ENCODE data around the gene PCSK5.
"Not testable (repeated sequence)": the region's sequence is repeated elsewhere in the genome, so short reads cannot be mapped to it uniquely, and the experiment has no call there.

PCSK5 gene

GRCh38 chr9:75896193-75896592, 5.7 kb downstream of the PCSK5 start:
- Mint-ChIP-seq H3K27ac (no peak overlapping the region), H3K9me3 (no peaks in the 10 kb centered on the region), H3K27me3 (peaks cover 20% of the 10 kb centered on the region), H3K36me3 (no peaks in the 10 kb centered on the region), H3K4me1 (peaks cover 28% of the 10 kb centered on the region), H3K4me3 (no peak overlapping the region)
- CTCF ChIA-PET = no interaction called here
- DNase-seq = no peak

GRCh38 chr9:75900893-75901524, 10.5 kb downstream of the PCSK5 start:
- DNase-seq, H3K4me1 Mint-ChIP-seq, H3K4me3 Mint-ChIP-seq, H3K27ac Mint-ChIP-seq, H3K9me3 Mint-ChIP-seq, H3K27me3 Mint-ChIP-seq, CTCF ChIA-PET, H3K36me3 Mint-ChIP-seq: not testable (repeated sequence)

GRCh38 chr9:75903785-75904360, 13.4 kb downstream of the PCSK5 start:
- H3K9me3 Mint-ChIP-seq = no peaks in the 10 kb centered on the region
- no peak for DNase-seq

DNA sequence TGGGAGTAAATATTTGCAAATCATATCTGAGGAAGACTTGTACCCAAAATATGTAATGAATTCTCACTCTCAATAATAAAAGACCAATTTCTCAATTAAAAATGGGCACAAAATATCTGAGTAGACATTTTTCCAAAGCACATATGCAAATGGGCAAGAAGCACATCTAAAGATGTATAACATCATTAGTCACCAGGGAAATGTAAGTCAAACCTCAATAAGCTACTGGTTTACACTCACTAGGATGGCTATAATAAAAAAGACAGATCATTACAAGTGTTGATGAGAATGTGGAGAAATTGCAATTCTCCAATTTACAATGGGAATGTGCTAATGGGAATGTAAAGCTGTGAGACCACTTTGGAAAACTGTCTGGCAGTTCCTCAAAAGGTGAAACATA, 13.9 kb downstream of the PCSK5 start:
- Mint-ChIP-seq H3K27me3 (no peaks in the 10 kb centered on the region), H3K4me3 (no peak overlapping the region), H3K27ac (no peak overlapping the region), H3K36me3 (no peaks in the 10 kb centered on the region), H3K9me3 (no peaks in the 10 kb centered on the region), H3K4me1 (no peaks in the 10 kb centered on the region)
- DNase-seq = no peak
- CTCF ChIA-PET = interaction anchor here (0.5 kb wide), 1 partner anchor 723 kb away, joined by 3 read pairs; no protein-coding TSS in a partner anchor

More at GRCh38 chr9:75903785-75904360, 13.4 kb downstream of the PCSK5 start:
- CTCF ChIA-PET = interaction anchor here (0.5 kb wide), 1 partner anchor 723 kb away, joined by 3 read pairs; no protein-coding TSS in a partner anchor
- H3K27me3 Mint-ChIP-seq = no peaks in the 10 kb centered on the region
- no peaks in the 10 kb centered on the region for H3K4me1 Mint-ChIP-seq
- H3K36me3 Mint-ChIP-seq = no peaks in the 10 kb centered on the region
- no peak overlapping the region for H3K27ac Mint-ChIP-seq
- H3K4me3 Mint-ChIP-seq = no peak overlapping the region

GRCh38 chr9:75906531-75906930, 16.1 kb downstream of the PCSK5 start:
- Mint-ChIP-seq H3K27me3 (no peaks in the 10 kb centered on the region), H3K27ac (no peak overlapping the region), H3K36me3 (no peaks in the 10 kb centered on the region), H3K4me3 (no peak overlapping the region), H3K4me1 (no peaks in the 10 kb centered on the region), H3K9me3 (no peaks in the 10 kb centered on the region)
- CTCF ChIA-PET = no interaction called here
- no peak for DNase-seq

GRCh38 chr9:75907329-75907728, 16.9 kb downstream of the PCSK5 start:
- Mint-ChIP-seq H3K27me3 (no peaks in the 10 kb centered on the region), H3K27ac (no peak overlapping the region), H3K9me3 (no peaks in the 10 kb centered on the region), H3K4me3 (no peak overlapping the region), H3K36me3 (no peaks in the 10 kb centered on the region), H3K4me1 (no peaks in the 10 kb centered on the region)
- DNase-seq = no peak
- CTCF ChIA-PET = no interaction called here

DNA sequence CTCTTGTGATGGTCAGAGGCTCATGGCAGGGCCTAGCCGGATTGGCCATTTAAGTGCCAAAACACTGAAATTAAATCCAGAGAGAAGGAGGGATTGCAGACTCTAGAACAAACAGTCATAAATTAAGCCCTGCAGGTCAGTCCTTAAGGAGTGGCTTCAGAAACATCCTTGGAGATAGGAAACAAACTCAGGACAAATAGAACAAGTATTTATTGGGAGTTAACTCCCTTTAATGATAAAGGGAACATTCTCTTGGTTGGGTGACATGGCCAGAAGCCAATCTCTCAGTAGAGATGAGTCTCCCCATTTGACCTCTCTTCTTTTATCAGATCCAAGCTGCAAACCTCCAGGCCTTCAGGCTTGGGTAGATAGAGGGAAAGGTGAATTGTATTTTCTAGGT, 17.4 kb downstream of the PCSK5 start:
- Mint-ChIP-seq H3K4me1 (no peaks in the 10 kb centered on the region), H3K9me3 (no peaks in the 10 kb centered on the region), H3K27me3 (no peaks in the 10 kb centered on the region), H3K36me3 (no peaks in the 10 kb centered on the region), H3K4me3 (no peak overlapping the region), H3K27ac (no peak overlapping the region)
- no peak for DNase-seq
- CTCF ChIA-PET = no interaction called here

- H3K9me3 Mint-ChIP-seq = no peaks in the 10 kb centered on the region
- no peaks in the 10 kb centered on the region for H3K4me1 Mint-ChIP-seq
- DNase-seq = no peak
- H3K27me3 Mint-ChIP-seq = no peaks in the 10 kb centered on the region
- CTCF ChIA-PET = no interaction called here
- no peak overlapping the region for H3K4me3 Mint-ChIP-seq
- H3K36me3 Mint-ChIP-seq = no peaks in the 10 kb centered on the region
- H3K27ac Mint-ChIP-seq = no peak overlapping the region
Measured at GRCh38 chr9:75909776-75910175, 19.3 kb downstream of the PCSK5 start.

DNA sequence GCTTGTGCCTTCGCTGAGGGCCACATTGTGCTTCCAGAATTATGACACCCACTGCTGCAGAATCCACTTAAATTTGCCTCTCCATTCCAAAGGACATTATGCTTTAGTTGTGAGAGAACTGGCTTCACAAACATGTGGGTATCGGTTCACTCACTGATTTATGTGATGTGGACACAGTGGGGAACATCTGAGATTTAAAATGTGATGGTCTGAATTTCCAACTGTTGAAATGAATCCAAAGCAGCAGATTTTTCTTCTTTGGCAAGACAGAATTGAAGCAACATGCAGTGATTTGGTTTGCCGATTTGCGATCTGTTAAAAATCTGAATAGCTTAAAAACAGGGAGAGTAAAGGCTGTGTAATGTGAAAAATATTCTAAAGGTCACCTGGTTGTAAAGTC, 20.3 kb downstream of the PCSK5 start:
- DNase-seq = no peak
- Mint-ChIP-seq H3K27ac (no peak overlapping the region), H3K36me3 (no peaks in the 10 kb centered on the region), H3K9me3 (no peaks in the 10 kb centered on the region), H3K4me1 (no peaks in the 10 kb centered on the region), H3K27me3 (no peaks in the 10 kb centered on the region), H3K4me3 (no peak overlapping the region)
- CTCF ChIA-PET = no interaction called here

DNA sequence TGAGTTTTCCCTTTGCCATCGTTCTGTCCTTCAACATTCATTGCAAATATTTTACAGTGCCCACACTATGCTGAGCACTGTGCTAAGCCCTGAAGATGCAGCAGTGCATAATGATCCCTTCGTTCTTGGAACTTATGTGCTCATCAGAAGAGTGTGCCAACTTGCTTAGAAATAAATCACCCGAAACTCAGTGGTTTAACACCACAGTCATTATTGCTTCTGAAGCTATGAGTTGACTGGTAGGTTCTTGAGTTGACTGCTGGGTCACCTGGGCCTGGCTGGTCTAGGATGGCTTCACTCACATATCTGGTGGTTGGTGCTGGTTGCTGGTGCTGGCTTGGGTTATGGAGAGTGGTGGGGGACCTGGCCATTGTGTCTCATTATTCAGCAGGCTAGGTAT, 20.9 kb downstream of the PCSK5 start:
- Mint-ChIP-seq H3K9me3 (no peaks in the 10 kb centered on the region), H3K27me3 (no peaks in the 10 kb centered on the region), H3K36me3 (no peaks in the 10 kb centered on the region), H3K27ac (no peak overlapping the region), H3K4me3 (no peak overlapping the region), H3K4me1 (no peaks in the 10 kb centered on the region)
- CTCF ChIA-PET = no interaction called here
- no peak for DNase-seq

DNA sequence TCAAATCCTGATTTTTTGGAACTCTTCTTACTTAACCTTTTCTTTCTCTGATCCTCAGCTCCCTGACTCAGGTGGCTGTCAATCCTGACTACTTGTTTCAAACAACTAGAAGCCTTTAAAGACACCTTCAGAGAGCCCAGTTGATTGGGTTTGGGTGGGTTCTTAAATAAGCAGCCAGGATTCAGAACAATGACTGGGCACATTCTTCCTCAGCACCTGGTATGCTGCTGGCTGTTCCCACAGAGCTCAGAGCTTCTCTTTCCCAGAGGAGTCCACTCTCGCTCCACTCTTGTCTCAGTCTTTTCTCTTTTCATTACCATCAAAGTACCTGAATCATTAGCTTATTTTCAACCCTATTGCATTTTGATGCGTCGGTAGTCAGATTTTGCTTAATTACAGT, 22.5 kb downstream of the PCSK5 start:
- no peaks in the 10 kb centered on the region for H3K4me1 Mint-ChIP-seq
- no peaks in the 10 kb centered on the region for H3K36me3 Mint-ChIP-seq
- CTCF ChIA-PET = no interaction called here

DNA sequence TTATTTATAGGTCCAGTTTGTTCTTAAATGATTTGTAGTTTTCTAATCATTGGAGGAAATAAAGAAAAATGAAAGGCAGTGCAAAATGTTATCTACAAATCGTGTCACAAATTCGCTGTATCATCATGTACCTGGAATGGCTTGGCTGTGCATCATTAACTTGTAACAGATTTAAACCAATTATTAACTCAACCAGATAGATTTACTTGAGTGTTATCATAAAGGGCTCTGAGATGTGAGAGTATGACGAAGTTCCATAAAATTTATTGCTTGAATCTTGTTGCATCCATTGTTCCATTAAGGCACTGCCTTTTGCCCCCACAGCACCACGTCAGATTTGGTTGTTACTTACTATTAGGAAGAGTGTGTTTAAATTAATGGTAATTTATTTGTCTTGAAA, 23.5 kb downstream of the PCSK5 start:
- no peak overlapping the region for H3K27ac Mint-ChIP-seq
- no peaks in the 10 kb centered on the region for H3K9me3 Mint-ChIP-seq
- H3K4me1 Mint-ChIP-seq = no peaks in the 10 kb centered on the region
- DNase-seq = no peak
- H3K4me3 Mint-ChIP-seq = no peak overlapping the region
- no peaks in the 10 kb centered on the region for H3K36me3 Mint-ChIP-seq
- CTCF ChIA-PET = no interaction called here
- H3K27me3 Mint-ChIP-seq = no peaks in the 10 kb centered on the region

More for the DNA sequence above, 22.5 kb downstream of the PCSK5 start:
- no peak for DNase-seq
- H3K4me3 Mint-ChIP-seq = no peak overlapping the region
- H3K27me3 Mint-ChIP-seq = no peaks in the 10 kb centered on the region
- no peaks in the 10 kb centered on the region for H3K9me3 Mint-ChIP-seq
- no peak overlapping the region for H3K27ac Mint-ChIP-seq

- Mint-ChIP-seq H3K36me3 (no peaks in the 10 kb centered on the region), H3K27ac (no peak overlapping the region), H3K9me3 (no peaks in the 10 kb centered on the region), H3K4me1 (no peaks in the 10 kb centered on the region), H3K27me3 (no peaks in the 10 kb centered on the region), H3K4me3 (no peak overlapping the region)
- CTCF ChIA-PET = no interaction called here
- DNase-seq = no peak
Measured at GRCh38 chr9:75914883-75915452, 24.5 kb downstream of the PCSK5 start.

DNA sequence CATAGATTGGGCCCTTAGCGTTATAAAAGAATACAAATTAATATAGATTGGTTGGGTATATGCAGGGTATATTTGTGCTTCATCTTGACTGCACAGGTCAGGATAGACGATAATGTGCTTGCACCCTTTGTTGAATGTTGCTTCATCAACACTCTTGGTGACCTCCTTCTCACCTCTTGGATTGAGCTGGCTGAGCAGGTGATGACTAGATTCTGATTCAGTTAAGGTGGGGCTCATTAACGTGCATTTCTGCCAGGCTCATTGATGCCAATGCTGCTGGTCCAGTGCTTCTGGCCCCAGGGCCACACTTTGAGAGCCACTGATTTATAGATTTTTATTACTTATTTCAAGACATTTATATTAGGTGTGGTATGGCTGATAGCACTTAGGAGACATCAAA, 27.7 kb downstream of the PCSK5 start:
- H3K4me3 Mint-ChIP-seq = no peak overlapping the region
- H3K27me3 Mint-ChIP-seq = no peaks in the 10 kb centered on the region
- no peaks in the 10 kb centered on the region for H3K9me3 Mint-ChIP-seq
- no peak for DNase-seq
- H3K36me3 Mint-ChIP-seq = no peaks in the 10 kb centered on the region
- no peak overlapping the region for H3K27ac Mint-ChIP-seq
- no peaks in the 10 kb centered on the region for H3K4me1 Mint-ChIP-seq
- CTCF ChIA-PET = no interaction called here

DNA sequence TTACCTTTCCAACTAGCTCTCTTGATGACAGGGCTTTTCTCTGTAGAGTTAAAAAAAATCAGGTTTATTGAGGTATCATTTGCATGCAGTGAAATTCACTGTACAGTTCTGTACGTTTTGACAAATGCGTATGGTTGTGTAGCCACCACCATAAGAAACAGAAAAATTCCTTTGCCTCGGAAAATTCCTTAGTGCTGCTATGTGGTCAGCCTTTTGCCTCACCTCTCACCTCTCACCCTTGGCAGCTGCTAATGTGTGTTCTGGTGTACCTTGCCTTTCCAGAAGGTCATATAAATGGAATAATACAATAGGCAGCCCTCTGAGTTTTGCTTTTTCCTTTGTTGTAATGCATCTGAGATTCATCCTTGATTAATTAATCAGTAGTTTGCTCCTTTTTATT, 28.4 kb downstream of the PCSK5 start:
- CTCF ChIA-PET = no interaction called here
- Mint-ChIP-seq H3K36me3 (no peaks in the 10 kb centered on the region), H3K4me3 (no peak overlapping the region), H3K4me1 (no peaks in the 10 kb centered on the region), H3K27ac (no peak overlapping the region), H3K9me3 (no peaks in the 10 kb centered on the region), H3K27me3 (no peaks in the 10 kb centered on the region)
- no peak for DNase-seq
